Gastroesophageal sphincter (tissue), 4 donors: Measurements from ENCODE around the gene FAM216A. TPM values are rescaled to one million over a fixed set of nuclear protein-coding genes. Genes with fewer than 3 reads are reported as not detected.
A peak's percentile ranks its signal among the peaks of the same experiment; 100 is the strongest.
"Not testable (repeated sequence)": the region's sequence is repeated elsewhere in the genome, so short reads cannot be mapped to it uniquely, and the experiment has no call there.

Source experiments
- ATAC-seq: fragments of 150-250 bp; one replicate; pipeline ENCODE4 v1.9.1; 2016; ENCODE audit warnings: mild to moderate bottlenecking, moderate library complexity
- H3K27ac ChIP-seq, 4 donors: fragments of 200-600 bp; sonication (generic) in 3 of 4; 1 replicate in 3 of 4; 2 replicates in 1 of 4; pipeline ENCODE4 v1.5.1; 2016 to 2019
- H3K27me3 ChIP-seq: fragments of 200-600 bp; sonication (generic); one replicate; pipeline ENCODE4 v1.5.1; 2019
- H3K36me3 ChIP-seq, 2 donors: fragments of 200-600 bp; sonication (generic); one replicate each; pipeline ENCODE4 v1.5.1; 2019; ENCODE audit warnings: control low read depth in 1 of 2
- H3K4me1 ChIP-seq, 3 donors: fragments of 200-600 bp; sonication (generic); 1 replicate in 2 of 3; 2 replicates in 1 of 3; pipeline ENCODE4 v1.5.1; 2016 to 2019; ENCODE audit warnings: control low read depth in 2 of 3
- H3K4me3 ChIP-seq, 2 donors: fragments of 200-600 bp; sonication (generic); one replicate each; pipeline ENCODE4 v1.5.1; 2019; ENCODE audit warnings: mild to moderate bottlenecking in 1 of 2, moderate library complexity in 1 of 2
- H3K9me3 ChIP-seq, 3 donors: fragments of 200-600 bp; sonication (generic); one replicate each; pipeline ENCODE4 v1.5.1; 2017 to 2019; ENCODE audit warnings: control low read depth in 2 of 3
- EP300 ChIP-seq: sonication (generic); formaldehyde crosslinking; IDR thresholded peaks from one replicate; pipeline ENCODE4 v1.6.1; 2017; ENCODE audit warnings: antibody characterized with exemption, mild to moderate bottlenecking
- POLR2A ChIP-seq, 2 donors: fragments of 450-650 bp; IDR thresholded peaks; one replicate each; pipeline ENCODE4 v1.6.1; 2017; ENCODE audit warnings: antibody characterized with exemption in 2 of 2, mild to moderate bottlenecking in 2 of 2, moderate library complexity in 1 of 2
- POLR2AphosphoS5 ChIP-seq: sonication (generic); formaldehyde crosslinking; IDR thresholded peaks from one replicate; pipeline ENCODE4 v1.6.1; 2017; ENCODE audit warnings: antibody characterized with exemption
- WGBS, 2 donors: methylation state at CpG; one replicate each; pipeline ENCODE4 v1.1.5; 2018; ENCODE audit warnings: low coverage in 1 of 2; 5-methylcytosine and 5-hydroxymethylcytosine counted together
- total RNA-seq, 4 donors: library from RNA; depleted of rRNA; stranded (reverse); fragments of >200 nt; gene quantifications; one replicate each; pipeline ENCODE4 v1.1.0, GENCODE V29; 2016
- TF ChIP-seq, protein P1 (sequence below), 4 experiments: fragments of 200-600 bp in 2 of 4; fragments of 450-650 bp in 2 of 4; sonication (generic) in 1 of 4; IDR thresholded peaks; one replicate each; pipeline ENCODE4 v1.5.1; 2017 to 2019; ENCODE audit warnings: antibody characterized with exemption in 4 of 4, mild to moderate bottlenecking in 2 of 4, moderate library complexity in 2 of 4

FAM216A gene
- total RNA-seq, 4 donors from 2014 or later: 5.1 to 9.8 (median 6.1) TPM

DNA sequence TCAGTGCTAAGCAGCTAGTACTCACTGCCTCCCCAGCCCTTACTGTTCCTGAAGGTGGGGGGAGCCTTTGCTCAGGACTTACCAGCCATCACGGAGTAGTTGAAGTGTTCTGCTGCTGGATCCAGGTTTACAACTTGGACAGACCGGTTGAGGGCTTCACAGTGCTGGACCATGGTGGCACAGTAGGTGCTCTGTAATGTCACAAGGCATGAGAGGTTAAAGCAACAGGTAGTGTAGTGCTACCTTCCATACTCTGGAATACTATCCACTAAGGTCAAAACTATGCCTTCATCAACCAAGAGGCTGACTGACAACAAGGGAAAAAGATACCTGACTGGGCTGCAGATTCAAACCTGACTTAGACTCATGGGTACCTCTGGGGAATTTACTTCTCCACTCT is 3.6 kb upstream of the FAM216A start:
- WGBS, 2 donors: 92% methylated on average over 2 of the region's 2 CpGs; no CpG with 5 or more reads in 1 of the 2 donors
- Histone ChIP-seq H3K36me3 (peaks cover 0 to 55% of the 10 kb centered on the region in 2 donors), H3K27me3 (no peaks in the 10 kb centered on the region), H3K4me1 (peaks cover 4 to 38% (median 9%) of the 10 kb centered on the region in 3 donors), H3K9me3 (no peaks in the 10 kb centered on the region), H3K4me3 (no peak overlapping the region), H3K27ac (no peak overlapping the region)
- TF ChIP-seq POLR2AphosphoS5 (no peak), POLR2A (IDR thresholded peaks at IDR 0.05) (no peak), EP300 (no peak)
- TF ChIP-seq, protein P1, sequence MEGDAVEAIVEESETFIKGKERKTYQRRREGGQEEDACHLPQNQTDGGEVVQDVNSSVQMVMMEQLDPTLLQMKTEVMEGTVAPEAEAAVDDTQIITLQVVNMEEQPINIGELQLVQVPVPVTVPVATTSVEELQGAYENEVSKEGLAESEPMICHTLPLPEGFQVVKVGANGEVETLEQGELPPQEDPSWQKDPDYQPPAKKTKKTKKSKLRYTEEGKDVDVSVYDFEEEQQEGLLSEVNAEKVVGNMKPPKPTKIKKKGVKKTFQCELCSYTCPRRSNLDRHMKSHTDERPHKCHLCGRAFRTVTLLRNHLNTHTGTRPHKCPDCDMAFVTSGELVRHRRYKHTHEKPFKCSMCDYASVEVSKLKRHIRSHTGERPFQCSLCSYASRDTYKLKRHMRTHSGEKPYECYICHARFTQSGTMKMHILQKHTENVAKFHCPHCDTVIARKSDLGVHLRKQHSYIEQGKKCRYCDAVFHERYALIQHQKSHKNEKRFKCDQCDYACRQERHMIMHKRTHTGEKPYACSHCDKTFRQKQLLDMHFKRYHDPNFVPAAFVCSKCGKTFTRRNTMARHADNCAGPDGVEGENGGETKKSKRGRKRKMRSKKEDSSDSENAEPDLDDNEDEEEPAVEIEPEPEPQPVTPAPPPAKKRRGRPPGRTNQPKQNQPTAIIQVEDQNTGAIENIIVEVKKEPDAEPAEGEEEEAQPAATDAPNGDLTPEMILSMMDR (IDR thresholded peaks at IDR 0.05): no peak
- no peak for ATAC-seq

DNA sequence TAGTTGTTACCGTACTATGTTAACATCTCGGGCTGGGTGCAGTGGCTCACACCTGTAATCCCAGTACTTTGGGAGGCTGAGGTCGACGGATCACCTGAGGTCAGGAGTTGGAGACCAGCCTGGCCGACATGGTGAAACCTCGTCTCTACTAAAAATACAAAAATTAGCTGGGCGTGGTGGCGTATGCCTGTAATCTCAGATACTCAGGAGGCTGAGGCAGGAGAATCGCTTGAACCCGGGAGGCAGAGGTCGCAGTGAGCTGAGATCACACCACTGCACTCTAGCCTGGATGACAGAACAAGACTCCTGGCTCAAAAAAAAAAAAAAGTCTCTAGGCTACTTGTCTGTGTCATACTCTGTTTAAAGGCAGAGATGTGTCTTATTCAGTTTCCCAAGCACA is 2.9 kb upstream of the FAM216A start:
- H3K4me1 ChIP-seq: peaks cover 4 to 40% (median 9%) of the 10 kb centered on the region in 3 donors
- not testable (repeated sequence) for H3K27me3 ChIP-seq, H3K27ac ChIP-seq, H3K4me3 ChIP-seq, H3K9me3 ChIP-seq, ATAC-seq
- peaks cover 0 to 48% of the 10 kb centered on the region in 2 donors for H3K36me3 ChIP-seq
- WGBS, 2 donors: 88 to 89% methylated on average over 5 to 11 of the region's 11 CpGs

DNA sequence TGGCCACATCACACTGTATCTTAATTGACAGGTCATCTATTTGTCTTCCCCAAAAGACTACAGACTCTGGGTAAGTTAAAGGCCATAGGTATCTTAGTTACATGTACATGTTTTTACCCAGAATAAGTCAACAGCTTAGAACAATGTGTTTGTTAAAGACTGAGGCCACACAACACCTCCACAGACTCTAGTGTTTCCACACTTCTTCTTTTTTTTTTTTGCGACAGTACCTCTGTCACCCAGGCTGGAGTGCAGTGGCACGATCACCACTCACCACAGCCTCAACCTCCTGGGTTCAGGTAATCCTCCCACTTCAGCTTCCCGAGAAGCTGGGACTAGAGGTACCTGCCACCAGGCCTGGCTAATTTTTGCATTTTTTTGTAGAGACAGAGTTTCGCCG is 1.9 kb upstream of the FAM216A start:
- 66% methylated on average over 4 to 5 of the region's 5 CpGs for WGBS, 2 donors

DNA sequence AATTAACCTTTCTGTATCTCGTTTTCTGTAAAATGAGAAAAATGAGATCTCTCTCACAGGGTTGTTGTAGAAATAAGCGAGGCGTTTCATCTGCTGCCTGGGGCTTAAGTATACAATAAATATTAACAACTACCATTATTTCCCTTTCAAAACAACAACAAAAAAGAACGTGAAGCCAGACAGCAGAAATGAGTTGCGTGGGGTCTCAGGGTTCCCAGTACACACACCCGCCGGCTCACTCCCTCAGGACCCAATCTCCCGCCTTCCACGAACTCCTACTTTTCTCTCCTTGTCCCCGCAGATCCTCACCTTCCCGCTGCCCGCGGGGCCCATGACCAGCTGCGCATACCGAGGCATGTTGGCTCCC is 815 bp upstream of the FAM216A start:
- 0% methylated on average over 12 to 15 of the region's 15 CpGs for WGBS, 2 donors
- Histone ChIP-seq H3K9me3 (no peaks in the 10 kb centered on the region), H3K4me3 (peak overlapping the region; percentile 74 to 90), H3K27me3 (no peaks in the 10 kb centered on the region), H3K27ac (peak overlapping the region; percentile 85 to 99 (median 98)), H3K4me1 (peaks cover 4 to 40% (median 9%) of the 10 kb centered on the region in 3 donors), H3K36me3 (peaks cover 0 to 27% of the 10 kb centered on the region in 2 donors)
- TF ChIP-seq POLR2A (IDR thresholded peaks at IDR 0.05) (peak in 1 of 2 donors; percentile 87), EP300 (no peak)
- no peak for ATAC-seq

More for the DNA sequence above, 1.9 kb upstream of the FAM216A start:
- Histone ChIP-seq H3K4me1 (peaks cover 4 to 40% (median 9%) of the 10 kb centered on the region in 3 donors), H3K9me3 (no peaks in the 10 kb centered on the region), H3K27me3 (no peaks in the 10 kb centered on the region), H3K4me3 (peak overlapping the region in 1 of 2 donors; percentile 90), H3K36me3 (peaks cover 0 to 37% of the 10 kb centered on the region in 2 donors), H3K27ac (no peak overlapping the region)
- ATAC-seq: no peak
- TF ChIP-seq, protein P1 (IDR thresholded peaks at IDR 0.05): no peak
- TF ChIP-seq POLR2AphosphoS5: no peak
- TF ChIP-seq EP300: no peak
- TF ChIP-seq POLR2A (IDR thresholded peaks at IDR 0.05): no peak

DNA sequence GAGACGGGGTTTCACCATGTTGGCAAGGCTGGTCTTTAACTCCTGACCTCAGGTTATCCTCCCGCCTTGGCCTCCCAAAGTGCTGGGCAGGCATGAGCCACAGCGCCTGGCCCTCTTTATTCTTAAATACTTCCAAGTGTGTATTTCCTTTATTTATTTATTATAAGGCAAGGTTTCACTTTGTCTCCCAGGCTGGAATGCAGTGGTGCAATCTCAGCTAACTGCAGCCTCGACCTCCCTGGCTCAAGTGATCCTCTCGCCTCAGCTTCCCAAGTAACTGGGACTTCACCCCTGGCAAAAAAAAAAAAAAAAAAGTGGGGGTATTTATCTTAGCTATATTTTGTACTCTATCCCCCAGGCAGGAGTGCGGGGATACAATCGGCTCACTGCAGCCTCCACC is 6.8 kb downstream of the FAM216A start:
- WGBS, 2 donors: 92 to 94% methylated on average over 6 of the region's 7 CpGs
- Histone ChIP-seq H3K9me3 (no peaks in the 10 kb centered on the region), H3K4me1 (no peaks in the 10 kb centered on the region), H3K4me3 (no peak overlapping the region), H3K27me3 (no peaks in the 10 kb centered on the region), H3K36me3 (peaks cover 0 to 17% of the 10 kb centered on the region in 2 donors), H3K27ac (no peak overlapping the region)
- TF ChIP-seq POLR2AphosphoS5 (no peak), POLR2A (IDR thresholded peaks at IDR 0.05) (no peak), EP300 (no peak)
- TF ChIP-seq, protein P1 (IDR thresholded peaks at IDR 0.05): no peak
- no peak for ATAC-seq

DNA sequence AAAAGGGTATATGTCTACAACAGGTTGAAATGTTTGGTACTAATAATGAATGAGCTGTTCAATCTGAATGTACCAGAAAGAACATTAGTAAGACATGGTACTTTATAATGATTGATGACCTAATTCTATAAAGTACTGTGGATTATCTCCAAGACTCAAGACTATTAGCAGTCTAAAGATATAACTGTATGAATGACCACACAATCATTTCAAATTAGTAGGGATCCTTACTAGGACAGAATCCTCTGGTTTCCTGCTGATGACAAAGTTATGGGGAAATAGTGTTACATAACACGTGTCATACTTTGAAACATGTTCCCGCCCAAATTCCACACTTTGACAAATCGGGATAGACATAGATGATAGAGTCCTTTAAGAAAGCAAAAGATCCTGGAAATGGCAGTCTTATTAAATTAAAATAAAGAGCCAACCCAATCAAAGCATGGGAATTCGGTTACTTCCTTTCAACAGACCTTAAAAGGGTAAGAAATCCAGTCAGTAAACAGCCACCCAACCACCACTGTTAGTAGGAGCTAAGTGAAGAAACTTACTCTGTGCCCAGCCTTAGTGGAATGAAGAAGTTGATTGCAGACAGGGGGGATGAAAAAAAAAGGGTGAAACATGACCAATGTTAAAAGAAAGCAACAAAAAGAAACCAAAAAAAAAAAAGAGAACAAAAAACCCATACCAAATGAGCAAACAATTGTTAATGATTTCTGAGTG is 30.5 kb downstream of the FAM216A start:
- no peaks in the 10 kb centered on the region for H3K27me3 ChIP-seq
- H3K9me3 ChIP-seq: no peaks in the 10 kb centered on the region
- H3K4me3 ChIP-seq: no peak overlapping the region
- H3K36me3 ChIP-seq: peaks cover 0 to 20% of the 10 kb centered on the region in 2 donors
- TF ChIP-seq POLR2AphosphoS5 (peak; percentile 65), POLR2A (IDR thresholded peaks at IDR 0.05) (no peak)
- peak overlapping the region; percentile 20 to 93 (median 62) for H3K27ac ChIP-seq
- no peak for ATAC-seq
- WGBS, 2 donors: 57 to 59% methylated on average over 4 of the region's 4 CpGs
- peaks cover 3 to 48% (median 10%) of the 10 kb centered on the region in 3 donors for H3K4me1 ChIP-seq
